CD4-positive, alpha-beta T cell treated with Interleukin-6 for 4 hours (primary cell): ENCODE data around the gene CUL9.

Experiments used
- DNase-seq: peaks from one replicate; pipeline ENCODE4 v3.0.0-alpha.2; 2020; ENCODE audit warnings: mixed read lengths

Gene CUL9

DNA sequence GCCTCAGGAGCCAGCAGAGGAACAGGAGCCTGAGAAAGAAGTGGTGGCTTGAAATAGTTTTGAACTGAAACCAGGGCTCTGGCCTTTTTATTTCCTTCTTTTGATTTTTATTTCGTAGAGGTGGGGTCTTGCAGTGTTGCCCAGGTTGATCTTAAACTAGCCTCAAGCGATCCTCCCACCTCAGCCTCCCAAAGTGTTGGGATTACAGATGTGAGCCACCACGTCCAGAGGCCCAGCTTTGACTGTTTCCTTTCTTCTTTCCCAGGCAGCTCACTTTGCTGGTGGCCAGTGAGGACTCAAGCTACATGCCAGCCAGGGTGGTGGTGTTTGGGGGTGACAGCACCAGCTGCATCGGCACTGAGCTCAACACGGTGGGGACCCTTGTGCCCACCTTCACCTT, 20.5 kb downstream of the CUL9 start:
- DNase-seq = no peak

DNA sequence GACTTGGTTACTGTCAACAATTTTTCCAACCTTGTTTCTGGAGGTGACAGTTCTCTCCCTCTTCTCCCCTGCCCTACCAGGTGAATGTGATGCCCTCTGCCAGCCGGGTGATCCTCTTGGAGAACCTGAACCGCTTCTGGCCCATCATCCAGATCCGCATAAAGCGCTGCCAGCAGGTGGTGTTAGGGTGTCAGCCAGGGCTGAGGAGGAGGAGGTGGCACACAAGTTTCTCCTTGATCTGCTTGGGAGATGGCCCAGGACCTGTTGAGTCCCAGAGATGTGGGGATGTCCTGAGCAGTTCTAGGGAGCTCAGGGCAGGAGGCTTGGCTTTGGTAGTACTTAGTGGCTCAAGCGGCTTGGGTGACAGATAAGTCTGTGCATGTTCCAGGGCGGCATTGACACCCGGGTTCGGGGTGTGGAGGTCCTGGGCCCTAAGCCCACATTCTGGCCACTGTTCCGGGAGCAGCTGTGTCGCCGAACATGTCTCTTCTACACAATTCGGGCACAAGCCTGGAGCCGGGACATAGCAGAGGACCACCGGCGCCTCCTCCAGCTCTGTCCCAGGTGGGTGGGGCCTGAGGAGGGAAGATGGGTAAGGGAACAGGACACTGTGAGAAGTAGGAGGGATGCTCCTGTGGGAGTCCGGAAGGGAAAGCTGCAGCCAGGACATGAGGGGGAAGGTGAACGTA, 21.2 kb downstream of the CUL9 start:
- DNase-seq = no peak

DNA sequence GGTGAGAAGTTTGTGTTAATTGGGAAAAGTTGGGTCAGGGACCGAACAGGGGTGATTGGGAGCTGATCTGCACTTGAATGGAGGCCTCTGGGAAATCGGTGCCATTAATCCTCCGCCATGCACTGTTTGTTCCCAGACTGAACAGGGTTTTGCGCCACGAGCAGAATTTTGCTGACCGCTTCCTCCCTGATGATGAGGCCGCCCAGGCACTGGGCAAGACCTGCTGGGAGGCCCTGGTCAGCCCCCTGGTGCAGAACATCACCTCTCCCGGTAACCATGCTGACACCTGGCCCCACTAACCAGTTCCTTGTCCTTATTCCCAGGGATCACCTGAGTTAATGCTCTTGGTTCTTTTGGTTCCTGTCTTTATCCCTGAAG, 21.7 kb downstream of the CUL9 start:
- DNase-seq = no peak

DNA sequence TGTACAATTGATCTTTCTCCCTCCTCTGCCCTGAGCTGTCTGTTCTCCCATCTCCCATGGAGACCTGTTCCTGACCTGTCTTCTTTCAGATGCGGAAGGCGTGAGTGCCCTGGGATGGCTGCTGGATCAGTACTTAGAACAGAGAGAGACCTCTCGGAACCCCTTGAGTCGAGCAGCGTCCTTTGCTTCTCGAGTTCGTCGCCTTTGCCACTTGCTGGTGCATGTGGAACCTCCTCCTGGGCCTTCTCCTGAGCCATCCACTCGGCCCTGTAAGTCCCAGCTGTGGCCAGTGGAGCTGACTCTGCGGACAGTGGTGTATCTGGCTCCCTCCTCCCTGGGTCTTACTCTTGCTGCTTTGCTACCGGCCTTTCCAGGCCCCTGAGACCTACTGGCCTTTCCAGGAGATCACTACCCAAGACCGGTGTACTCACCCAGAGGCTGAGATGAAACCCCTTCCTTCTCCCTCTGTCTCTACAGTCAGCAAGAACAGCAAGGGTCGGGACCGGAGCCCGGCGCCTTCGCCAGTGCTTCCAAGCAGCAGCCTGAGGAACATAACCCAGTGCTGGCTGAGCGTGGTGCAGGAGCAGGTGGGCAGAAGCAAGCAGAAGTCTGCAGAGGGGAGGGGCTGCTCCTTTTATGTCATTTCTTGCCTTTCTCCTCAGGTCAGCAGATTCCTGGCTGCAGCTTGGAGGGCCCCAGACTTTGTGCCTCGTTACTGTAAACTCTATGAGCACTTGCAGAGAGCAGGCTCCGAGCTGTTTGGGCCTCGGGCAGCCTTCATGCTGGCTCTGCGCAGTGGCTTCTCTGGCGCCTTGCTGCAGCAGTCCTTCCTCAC, 22.5 kb downstream of the CUL9 start:
- no peak for DNase-seq

DNA sequence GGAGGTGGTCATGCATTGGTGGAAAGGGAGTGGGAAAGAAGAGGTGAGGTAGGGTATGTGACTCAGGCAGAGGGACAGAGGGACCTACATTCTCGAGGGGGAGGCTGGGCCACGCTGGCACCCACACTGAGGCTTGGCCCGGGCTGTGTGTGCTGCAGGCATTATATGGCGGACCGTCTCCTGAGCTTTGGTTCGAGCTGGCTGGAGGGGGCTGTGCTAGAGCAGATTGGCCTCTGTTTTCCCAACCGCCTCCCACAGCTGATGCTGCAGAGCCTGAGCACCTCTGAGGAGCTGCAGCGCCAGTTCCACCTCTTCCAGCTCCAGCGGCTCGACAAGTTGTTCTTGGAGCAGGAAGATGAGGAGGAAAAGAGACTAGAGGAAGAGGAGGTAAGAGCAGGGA, 23.9 kb downstream of the CUL9 start:
- no peak for DNase-seq

DNA sequence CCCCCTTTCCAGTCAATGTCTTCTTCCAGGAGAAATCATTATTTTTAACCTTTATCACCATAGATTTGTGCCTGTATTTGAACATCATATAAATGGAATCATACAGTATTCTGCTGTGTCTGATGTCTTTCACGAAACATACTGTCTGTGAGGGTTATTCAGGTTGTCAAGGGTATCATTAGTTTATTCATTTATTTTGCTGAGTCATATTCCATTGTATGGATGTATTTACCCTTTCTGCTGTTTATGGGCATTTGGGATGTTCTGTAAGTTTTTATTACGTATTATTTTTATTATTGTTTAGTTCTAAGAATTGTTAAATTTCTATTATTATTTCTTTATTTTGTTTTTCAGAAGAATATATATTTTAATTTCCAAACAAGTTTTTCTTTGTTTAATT, 25.3 kb downstream of the CUL9 start:
- DNase-seq = no peak

DNA sequence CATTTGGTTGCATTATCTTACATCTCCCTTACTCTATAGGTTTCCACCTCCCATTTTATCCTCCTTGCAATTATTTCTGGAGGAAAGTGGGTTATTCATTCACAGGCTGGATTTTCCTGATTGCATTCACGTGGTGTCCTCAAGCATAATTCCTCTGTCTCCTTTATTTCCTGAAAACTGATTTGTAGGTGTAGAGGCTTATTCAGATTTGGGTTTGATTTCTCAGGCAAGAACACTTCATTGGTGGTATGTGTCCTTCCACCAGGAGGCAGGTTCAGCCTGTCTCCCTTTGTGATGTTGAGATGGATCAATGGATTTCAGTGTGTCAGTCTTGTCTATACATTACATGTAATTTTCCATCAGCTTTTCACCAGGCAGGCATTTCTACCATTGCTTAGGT, 30.0 kb downstream of the CUL9 start:
- DNase-seq = no peak

DNA sequence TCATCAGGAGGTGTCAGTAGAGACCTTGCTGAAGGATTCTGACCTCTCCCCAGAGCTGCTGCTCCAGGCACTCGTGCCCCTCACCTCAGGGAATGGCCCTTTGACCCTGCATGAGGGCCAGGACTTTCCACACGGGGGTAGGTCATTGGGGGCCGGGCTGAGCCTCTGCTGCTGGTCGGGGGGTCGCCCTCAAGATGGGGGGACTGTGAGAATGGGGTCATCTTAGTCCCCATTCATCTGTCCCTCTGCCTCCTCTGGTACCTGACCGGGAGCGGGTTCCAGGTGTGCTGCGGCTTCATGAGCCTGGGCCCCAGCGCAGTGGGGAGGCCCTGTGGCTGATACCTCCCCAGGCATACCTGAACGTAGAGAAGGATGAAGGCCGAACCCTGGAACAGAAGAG, 31.4 kb downstream of the CUL9 start:
- DNase-seq = no peak

DNA sequence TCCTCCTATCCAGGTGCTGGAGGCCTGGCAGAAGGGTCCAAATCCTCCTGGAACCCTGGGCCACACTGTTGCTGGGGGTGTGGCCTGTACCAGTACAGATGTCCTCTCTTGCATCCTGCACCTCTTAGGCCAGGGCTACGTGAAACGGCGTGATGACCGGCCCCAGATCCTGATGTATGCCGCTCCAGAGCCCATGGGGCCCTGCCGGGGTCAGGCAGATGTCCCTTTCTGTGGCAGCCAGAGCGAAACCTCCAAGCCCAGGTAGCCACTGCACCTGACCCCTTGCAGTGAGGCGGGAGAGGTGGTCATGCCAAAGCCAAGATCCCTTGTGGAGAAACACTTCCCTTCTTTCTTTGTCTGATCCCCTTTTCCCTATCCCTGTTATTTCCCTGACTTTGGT, 33.1 kb downstream of the CUL9 start:
- no peak for DNase-seq

DNA sequence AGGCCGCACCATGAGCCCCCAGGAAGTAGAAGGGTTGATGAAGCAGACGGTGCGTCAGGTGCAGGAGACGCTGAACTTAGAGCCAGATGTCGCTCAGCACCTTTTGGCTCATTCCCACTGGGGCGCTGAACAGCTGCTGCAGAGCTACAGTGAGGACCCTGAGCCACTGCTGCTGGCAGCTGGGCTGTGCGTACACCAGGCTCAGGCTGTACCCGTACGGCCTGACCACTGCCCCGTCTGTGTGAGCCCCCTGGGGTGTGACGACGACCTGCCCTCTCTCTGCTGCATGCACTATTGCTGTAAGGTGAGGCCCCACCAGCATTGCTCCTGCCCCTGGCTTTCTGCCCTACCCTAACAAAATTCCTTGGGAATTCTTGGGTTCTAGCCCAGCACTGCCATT, 34.2 kb downstream of the CUL9 start:
- DNase-seq = no peak

DNA sequence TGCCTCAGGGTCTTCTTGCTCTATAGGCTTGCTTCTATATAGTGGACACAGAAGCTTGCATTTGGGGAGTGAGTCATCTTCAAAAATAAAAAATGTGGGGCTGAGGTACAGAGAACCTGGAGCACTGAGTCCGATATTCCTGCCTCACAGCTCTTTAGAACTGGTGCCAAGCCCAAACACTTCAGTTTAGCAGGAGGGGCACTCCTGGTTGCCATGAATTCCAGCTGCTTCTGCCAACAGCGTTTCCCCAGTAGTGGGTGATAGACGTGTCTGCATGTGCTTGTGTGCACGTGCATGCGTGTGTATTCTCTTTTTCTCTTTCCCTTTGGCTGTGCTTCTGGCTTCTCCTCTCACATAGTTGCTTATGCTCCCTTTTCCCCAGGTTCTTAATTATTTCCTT, 35.4 kb downstream of the CUL9 start:
- DNase-seq = no peak

DNA sequence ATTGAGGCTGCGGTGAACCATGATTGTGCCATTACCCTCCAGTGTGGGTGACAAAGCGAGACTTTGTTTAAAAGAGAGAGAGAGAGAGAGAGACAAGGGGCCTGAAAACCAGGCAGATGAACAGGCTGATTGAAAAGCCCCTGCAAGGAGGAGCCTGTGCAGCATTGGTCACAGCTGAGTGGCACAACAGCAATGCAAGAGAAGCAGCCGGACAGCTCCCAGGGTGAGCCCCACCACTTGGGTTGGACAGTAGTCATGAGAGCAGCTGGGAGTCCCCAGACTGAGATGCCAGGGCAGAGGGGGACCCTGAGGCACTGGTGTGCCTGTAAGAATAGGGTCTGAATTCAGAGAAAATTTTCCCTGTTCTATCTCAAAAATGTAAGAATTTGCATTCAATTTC, 37.1 kb downstream of the CUL9 start:
- no peak for DNase-seq

DNA sequence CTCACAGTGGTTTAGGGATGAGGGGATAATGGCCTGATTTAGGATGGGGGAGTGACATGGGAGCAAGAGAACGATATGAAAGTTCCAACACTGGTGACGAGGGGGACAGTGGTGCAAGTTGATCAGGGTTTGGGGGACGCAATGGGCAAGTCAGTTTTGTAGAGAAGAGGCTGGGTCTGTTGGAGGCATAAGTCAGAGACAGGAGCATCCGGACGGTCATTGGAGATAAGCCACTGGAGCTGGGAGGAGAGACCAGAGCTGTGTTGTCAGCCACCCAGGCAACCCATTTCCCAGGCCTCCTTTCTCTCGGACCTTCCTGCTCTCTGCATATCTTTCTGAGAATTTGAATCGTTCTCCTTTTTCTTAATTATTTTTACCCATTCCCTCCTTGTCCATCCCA, 37.8 kb downstream of the CUL9 start:
- DNase-seq = no peak

DNA sequence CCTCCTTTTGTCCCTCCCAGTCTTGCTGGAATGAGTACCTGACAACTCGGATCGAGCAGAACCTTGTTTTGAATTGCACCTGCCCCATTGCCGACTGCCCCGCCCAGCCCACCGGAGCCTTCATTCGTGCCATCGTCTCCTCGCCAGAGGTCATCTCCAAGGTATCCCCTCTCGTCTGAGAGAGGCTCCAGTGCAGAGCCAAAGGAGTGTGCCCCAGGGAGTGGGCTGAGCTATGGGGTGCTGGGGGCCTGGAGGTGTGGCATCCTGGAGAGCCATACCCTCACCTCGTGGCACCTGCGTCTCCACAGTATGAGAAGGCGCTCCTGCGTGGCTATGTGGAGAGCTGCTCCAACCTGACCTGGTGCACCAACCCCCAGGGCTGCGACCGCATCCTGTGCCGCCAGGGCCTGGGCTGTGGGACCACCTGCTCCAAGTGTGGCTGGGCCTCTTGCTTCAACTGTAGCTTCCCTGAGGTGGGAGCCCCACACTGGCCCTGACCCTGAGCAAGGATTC, 38.5 kb downstream of the CUL9 start:
- no peak for DNase-seq

DNA sequence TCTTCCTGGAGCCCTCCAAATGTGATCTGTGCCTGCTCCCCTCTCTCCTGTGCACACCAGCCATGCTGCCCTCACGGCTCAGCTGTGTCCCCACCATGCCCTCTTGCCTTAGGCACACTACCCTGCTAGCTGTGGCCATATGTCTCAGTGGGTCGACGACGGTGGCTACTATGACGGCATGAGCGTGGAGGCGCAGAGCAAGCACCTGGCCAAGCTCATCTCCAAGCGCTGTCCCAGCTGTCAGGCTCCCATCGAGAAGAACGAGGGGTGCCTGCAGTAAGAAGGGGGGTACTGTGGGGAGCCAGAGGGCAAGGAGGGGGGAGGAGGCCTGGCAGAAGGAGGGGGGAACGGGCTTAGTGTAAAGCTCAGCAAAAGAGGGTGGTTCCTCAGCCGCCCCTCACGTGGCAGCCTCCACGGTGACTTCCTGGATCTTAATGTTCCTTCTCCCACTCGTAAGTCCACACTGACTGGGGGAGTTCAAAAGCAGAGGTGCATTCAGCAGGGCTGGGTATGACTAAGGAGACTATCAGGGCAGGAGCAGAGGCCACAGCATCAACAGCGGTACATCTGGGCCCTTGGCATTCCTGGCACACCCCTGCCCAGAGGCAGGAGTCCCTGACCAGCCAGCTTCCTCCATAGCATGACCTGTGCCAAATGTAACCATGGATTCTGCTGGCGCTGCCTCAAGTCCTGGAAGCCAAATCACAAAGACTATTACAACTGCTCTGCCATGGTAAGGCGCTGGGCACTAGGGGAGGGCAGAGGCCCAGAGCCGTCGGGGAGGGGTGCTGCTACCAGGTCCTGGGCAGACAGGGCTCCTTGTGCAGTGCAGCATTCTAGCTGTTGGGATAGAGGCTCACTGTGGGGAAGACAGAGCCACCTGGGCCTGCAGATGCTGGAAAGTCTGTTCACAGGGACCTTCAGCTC, 39.3 kb downstream of the CUL9 start:
- DNase-seq = no peak

DNA sequence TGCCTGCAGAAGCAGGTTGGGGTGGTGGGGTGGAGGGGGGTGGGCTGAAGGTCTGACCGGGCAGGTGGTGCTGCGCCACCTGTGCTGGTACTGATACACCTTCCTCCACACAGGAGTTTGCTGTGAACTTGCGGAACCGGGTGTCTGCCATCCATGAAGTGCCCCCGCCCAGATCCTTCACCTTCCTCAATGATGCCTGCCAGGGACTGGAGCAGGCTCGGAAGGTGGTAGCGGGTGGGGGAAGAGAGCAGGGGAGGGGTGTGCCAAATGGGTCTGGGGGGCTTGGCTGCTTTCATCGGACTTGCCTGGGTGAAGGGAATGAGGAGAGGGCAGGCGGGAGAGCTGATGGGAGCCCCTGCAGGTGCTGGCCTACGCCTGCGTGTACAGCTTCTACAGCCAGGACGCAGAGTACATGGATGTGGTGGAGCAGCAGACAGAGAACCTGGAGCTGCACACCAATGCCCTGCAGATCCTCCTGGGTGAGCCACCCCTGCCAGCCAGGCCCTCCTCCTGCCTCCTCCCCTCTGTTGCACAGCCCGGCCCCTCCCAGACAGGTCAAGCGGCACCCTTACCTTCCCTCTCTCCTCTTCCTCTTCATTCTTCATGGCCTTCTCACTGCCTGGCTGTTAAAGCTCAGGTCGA, 40.5 kb downstream of the CUL9 start:
- DNase-seq = no peak

DNA sequence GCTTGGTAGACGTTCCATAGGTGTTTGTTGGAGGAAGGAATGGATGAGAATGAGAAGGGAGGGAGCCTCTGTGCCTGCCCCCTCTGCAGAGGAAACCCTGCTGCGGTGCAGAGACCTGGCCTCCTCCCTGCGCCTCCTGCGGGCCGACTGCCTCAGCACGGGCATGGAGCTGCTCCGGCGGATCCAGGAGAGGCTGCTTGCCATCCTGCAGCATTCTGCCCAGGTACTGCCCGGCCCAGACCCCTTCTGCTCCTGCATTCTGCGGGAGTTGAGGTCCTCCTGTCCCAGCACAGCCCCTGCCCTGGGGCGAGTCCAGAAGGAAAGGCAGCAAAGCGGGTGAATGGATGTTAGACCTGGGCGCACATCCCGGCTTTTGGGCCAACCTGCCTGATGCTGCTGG, 41.2 kb downstream of the CUL9 start:
- DNase-seq = no peak

DNA sequence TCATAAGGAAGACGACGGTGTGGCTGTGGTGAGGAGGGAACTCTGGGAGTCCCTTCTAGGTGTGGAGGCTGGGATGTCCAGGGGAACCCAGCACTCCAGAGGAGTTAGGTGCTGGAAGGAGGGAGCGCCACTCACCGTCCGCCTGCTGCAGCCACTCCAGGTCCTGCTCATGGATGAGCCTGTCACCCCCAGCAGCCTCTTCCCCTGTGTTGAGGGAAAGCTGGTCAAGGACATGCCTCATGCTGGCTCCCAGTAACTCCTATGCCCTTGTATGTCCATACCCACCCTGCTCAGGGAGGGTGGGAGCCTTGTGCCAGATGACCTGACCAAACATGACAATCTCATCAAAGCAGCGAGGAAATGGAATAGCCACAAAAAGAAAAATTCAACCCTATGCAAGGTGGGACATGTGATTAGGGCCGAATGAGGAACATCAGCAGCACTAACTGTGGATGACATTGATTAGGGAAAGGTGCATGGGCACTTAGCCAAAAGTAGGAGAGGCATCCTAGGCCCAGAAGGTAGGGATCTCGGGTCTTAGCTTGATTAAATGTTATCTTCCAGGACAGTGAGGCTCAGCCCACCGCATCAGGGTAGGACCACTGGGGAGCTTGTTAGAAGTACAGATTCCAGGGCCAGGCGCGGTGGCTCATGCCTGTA, 44.3 kb downstream of the CUL9 start:
- no peak for DNase-seq

DNA sequence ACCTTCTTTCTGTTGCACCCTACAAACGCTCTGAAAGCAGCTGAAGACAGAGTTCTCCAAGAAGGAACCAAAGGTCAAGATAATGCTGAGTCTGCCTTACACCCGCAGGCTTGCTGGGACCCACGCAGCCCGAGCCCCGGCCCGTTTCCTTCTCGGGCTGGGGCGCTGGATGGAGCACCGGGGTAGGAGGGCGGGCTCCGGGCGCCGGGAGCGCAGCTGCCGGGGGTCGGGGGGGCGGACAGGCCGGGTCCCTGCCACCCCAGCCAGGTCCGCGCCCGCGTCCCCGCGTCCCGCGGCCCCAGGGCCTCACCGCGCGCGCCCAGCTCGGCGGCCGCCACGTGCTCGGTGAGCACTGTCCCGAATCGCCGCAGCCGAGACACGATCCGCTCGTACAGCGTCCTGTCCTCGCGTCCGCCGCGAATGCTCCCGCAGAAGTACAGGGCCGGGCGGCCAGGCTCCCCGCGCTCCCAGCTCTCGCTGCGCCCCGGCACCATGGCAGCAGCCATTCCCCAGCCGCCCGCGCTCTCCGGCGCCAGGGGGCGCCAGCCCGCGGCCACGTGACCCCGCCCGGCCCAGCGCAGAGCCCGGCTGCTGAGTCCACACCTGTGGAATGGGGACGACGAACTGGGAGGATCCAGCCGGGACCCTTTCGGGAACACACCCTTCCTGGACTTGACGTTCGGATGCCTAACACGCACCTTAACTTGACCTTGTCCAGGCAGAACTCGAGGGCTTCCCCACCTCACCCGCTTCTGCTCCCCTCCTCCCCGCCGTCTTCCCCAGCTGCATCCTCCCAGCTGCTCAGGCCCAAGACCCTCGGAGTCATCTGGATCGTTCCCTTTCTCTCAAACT, 47.2 kb downstream of the CUL9 start, which contains the start of gene DNPH1:
DNPH1 (minus strand) TSS at position 531 of the 852 bp plus-strand sequence; CDS start at position 506, 25 bp downstream.
- peak; percentile 84 for DNase-seq

DNA sequence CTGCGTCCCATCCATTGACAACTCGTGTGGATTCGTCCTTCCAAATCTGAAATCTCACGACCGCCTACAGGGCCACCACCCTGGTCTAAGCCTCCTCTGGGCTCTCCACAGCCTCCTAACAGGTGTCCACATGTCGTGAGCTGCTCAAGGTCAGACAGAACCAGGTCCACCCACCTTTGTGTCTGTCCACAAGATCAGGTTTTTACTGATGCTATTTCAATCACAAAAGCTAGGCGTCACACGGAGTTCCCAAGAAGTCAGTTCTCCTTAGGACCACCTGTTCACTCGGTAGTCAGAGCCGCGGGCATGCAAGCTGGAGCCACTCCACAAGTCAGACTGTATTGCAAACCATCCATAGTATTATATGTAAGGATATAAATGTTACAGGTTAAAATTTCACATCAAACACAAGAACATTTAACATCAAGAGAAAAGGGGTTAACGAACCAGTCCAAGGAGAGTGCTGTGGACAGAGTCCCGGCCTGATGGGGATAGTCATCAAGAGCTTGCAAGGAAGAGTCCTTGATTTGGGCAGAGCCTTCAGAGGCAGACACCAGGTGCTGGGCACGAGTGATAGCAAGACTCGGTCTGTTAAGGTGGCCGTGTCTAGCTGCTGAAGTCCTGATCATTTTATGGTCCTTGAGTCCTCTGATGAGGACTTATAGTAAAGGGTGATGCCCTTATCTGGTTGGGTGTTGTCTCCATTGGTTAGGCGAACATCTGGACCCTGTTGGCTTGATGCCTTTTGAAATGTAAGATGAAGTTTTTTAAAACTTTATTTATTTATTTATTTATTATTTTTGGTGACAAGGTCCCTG, 48.0 kb downstream of the CUL9 start:
- DNase-seq = no peak
